ENCODE results near the gene TMEM35B.
"Not testable (repeated sequence)": the region's sequence is repeated elsewhere in the genome, so short reads cannot be mapped to it uniquely, and the experiment has no call there.

TMEM35B gene

GRCh38 chr1:34976384-34977209, 8.6 kb downstream of the TMEM35B start:
- DNase-seq (ENCODE audit: low spot score): no peak

GRCh38 chr1:34975771-34976170, 9.4 kb downstream of the TMEM35B start:
- no peak for DNase-seq (ENCODE audit: low spot score)

GRCh38 chr1:34975338-34975737, 9.8 kb downstream of the TMEM35B start:
- DNase-seq (ENCODE audit: low spot score): no peak

- DNase-seq (ENCODE audit: low spot score): no peak
Observed at GRCh38 chr1:34974626-34975025, 10.5 kb downstream of the TMEM35B start.

- no peak for DNase-seq (ENCODE audit: low spot score)
Observed at GRCh38 chr1:34973326-34973725, 11.8 kb downstream of the TMEM35B start.

- no peak for DNase-seq (ENCODE audit: low spot score)
Observed at GRCh38 chr1:34970829-34971228, 14.3 kb downstream of the TMEM35B start.

- DNase-seq (ENCODE audit: low spot score): no peak
Observed at GRCh38 chr1:34970220-34970735, 14.9 kb downstream of the TMEM35B start.

- not testable (repeated sequence) for DNase-seq (ENCODE audit: low spot score)
Observed at GRCh38 chr1:34968297-34968696, 16.9 kb downstream of the TMEM35B start.

GRCh38 chr1:34967672-34968071, 17.5 kb downstream of the TMEM35B start:
- DNase-seq (ENCODE audit: low spot score): not testable (repeated sequence)

- no peak for DNase-seq (ENCODE audit: low spot score)
Observed at GRCh38 chr1:34965597-34965996, 19.6 kb downstream of the TMEM35B start.

- DNase-seq (ENCODE audit: low spot score): no peak
Observed at GRCh38 chr1:34950428-34950827, 34.7 kb downstream of the TMEM35B start.

- DNase-seq (ENCODE audit: low spot score): not testable (repeated sequence)
Observed at GRCh38 chr1:34948739-34949138, 36.4 kb downstream of the TMEM35B start.

- DNase-seq (ENCODE audit: low spot score): not testable (repeated sequence)
Observed at GRCh38 chr1:34947641-34948314, 37.4 kb downstream of the TMEM35B start.

- DNase-seq (ENCODE audit: low spot score): no peak
Observed at GRCh38 chr1:34946211-34946610, 38.9 kb downstream of the TMEM35B start.

- not testable (repeated sequence) for DNase-seq (ENCODE audit: low spot score)
Observed at GRCh38 chr1:34941798-34942197, 43.3 kb downstream of the TMEM35B start.

Data from cerebellar cortex (tissue), 1 donor.